Stimulated activated CD4-positive, alpha-beta T cell treated with anti-CD3 and anti-CD28 coated beads, Interleukin-4, amount 100 ng/mL, for 48 hours (primary cell): ENCODE results near the gene P2RX5.

Source experiments
- DNase-seq, 2 donors: peaks; one replicate each; pipeline ENCODE4 v3.0.0-alpha.2; 2020; ENCODE audit warnings: low read depth in 2 of 2

Gene P2RX5

DNA sequence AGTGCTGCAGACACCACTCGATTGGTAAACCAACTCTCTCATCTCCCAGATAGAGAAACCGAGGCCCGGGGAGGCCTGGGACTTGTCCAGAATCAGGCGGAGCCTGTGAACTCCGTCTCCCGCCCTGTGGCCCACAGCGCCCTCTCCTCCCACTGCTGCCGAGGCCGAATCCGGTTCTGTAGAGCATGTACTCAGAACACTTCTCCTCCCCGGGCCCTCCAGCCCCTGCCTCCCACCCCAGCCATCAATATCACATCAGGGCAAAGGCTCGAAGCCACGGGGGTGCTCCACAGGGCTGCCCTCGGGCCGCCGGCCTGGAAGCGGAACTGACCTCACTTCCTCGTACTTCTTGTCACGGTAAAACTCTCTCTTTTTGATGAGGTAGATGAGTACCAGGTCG is 14.4 kb downstream of the P2RX5 start:
- DNase-seq: no peak

DNA sequence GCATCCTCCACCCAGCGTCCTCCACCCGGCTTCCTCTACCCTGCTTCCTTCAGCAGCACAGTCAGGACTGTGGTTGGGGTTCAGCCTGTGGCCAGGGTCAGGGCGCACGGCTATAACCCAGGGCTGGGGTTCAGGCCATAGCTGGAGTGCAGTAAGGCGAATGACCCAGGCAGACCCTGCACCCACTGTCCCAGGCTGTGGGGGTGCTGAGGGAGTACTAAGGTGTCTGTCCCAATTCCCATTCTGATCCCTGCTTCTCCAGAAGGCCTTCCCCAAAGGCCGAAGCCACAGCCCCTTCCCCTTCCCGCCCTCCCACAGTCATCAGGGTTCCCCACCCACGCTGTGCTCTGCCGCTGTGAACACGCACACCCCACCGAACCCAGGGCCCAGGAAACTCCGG is 14.9 kb downstream of the P2RX5 start:
- DNase-seq: no peak

DNA sequence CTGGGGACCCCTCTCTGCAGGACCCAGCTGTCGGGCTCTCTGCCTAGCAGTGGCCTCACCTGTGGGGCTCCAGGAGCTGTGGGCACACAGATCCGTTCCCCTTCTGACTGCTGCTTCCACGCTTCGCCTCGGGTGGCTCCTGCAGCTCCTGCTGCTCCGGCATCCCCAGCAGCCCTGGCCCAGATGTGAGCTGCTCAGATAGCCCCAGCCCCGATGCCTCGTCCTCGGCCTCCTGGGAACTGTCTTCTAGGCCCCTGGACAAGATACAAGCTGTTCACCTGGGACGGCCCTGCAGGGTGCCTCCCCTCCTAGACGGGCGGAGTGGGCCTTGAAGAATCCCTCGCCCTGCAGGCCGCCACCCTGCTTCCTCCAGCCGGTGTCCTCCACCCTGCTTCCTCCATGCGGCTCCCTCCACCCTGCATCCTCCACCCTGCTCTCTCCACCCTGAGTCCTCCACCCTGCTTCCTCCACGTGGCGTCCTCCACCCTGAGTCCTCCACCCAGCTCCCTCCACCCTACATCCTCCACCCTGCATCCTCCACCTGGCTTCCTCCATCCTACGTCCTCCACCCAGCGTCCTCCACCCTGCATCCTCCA is 16.3 kb downstream of the P2RX5 start:
- no peak for DNase-seq

DNA sequence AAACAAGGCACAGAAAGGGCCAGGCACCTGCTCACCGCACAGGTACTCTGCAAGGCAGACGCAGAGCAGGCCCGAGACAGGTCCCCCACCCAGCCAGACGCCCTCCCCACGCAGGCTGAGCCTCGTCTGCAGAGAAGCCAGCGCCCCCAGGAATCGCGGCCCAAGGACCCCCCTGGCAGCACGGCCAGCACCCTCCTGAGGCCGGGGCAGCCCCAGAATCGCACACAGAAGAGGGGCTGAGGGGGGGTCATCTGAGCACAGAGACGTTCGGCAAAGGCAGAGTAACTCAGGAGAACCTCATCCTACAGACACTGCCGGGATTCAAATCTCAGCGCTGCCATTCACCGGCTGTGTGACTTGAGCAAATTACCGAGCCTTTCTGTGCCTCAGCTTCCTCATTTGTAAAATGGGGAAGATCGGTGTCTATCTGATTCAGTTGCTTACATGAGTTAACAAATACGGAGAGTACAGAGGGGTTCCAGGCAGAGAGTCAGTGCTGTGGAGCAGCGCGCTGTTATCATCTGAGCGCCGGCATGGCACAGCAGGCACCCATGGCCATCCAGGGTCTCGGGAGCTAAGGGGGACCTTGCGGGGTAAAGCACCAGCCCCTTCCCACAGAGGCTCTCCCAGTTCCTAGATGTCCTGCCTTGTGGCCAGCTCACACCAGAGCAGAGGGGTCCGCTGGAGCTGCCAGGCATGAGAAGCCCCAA is 17.0 kb downstream of the P2RX5 start:
- no peak for DNase-seq

DNA sequence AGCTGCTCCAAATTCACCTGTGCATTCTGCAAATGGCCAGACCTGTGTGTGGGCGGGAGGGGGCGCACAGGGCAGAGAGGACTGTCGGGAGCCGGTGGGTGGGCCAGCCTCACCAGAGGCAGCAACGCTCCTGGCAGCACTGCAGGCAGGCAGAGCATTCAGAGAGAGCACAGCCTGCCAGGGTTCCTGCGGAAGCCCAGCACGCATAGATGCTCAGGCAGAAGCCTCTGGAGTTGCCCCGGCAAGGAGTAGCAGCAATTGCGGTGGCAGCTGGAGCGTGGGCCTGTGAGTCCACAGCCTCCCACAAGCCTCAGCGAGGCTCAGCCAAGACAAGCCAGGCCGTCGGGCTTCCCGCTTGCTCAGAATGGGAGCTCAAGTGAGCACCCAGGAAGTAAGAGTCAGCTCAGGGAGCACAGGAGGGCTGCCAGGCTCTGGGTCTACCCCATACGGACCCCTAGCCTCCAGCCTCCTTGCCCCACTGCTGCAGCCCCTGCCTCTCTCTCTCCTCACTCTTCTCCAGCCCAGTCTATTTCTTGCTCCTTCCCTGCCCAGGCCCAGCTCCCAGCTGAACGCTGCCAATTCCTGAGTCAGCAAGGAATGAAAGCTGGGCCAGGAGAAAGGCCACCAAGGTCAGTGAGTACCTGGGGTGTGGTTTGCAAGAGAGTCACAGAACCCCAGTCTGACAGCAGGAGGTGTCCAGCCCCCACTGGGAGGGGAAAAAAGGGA is 17.7 kb downstream of the P2RX5 start:
- DNase-seq: no peak

DNA sequence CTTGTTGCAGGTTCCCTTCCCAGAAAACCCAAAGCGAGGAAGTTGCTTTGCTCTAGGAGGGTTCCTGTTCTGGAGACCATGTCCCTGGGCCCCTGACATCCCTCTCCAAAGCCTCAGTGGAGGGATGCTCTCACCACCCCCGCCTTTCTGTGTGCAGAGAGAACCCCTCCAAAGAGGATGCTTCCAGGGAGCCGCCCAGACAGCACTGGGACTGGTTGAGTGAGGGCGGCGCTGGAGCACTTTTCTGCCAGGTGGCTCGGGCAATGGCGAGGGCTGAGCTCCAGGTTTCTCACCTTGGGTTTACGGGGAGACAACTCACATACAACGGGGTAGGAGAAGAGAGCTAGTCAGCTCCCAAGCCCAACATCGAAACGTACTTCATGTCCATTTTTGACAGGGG is 20.1 kb downstream of the P2RX5 start:
- DNase-seq: no peak

DNA sequence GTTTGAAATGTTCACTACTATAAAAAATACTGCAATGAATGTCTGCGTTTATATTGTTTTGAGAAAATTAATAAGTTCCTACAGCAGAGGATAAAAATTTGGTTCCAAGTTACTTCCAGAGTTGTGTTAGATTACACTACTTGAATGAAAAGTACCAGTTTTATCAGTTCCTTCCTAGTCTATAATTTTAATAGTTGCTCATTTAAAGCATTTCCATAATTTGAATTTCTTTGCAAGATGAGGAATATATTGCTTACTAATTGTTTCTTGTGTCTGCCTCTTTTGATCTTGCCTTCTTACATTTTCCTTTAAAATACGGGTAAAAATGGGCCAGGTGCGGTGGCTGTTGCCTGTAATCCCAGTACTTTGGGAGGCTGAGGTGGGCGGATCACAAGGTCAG is 23.4 kb downstream of the P2RX5 start:
- no peak for DNase-seq

DNA sequence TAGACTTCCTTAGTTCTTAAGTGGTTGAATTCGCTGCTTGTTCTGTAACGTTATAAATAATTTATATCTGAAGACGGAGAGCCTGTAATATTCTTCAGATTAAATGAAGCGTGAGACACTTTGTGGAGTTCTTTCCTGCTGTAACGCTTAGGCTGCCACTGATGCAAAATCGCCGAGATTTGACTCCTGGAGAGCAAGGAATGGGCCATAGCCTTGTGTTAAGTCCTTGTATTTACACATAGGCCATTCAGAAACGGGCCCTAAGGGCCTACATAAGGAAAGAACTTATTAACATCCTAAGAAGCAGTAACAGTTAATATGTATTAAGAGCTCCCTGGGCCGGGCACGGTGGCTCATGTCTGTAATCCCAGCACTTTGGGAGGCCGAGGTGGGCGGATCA is 26.4 kb downstream of the P2RX5 start:
- DNase-seq: no peak

DNA sequence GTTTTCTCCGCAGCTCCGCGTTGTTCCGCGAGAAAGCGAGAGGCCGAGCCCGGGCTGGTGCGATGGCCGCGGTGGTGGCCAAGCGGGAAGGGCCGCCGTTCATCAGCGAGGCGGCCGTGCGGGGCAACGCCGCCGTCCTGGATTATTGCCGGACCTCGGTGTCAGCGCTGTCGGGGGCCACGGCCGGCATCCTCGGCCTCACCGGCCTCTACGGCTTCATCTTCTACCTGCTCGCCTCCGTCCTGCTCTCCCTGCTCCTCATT is 26.9 kb downstream of the P2RX5 start:
- no peak for DNase-seq

DNA sequence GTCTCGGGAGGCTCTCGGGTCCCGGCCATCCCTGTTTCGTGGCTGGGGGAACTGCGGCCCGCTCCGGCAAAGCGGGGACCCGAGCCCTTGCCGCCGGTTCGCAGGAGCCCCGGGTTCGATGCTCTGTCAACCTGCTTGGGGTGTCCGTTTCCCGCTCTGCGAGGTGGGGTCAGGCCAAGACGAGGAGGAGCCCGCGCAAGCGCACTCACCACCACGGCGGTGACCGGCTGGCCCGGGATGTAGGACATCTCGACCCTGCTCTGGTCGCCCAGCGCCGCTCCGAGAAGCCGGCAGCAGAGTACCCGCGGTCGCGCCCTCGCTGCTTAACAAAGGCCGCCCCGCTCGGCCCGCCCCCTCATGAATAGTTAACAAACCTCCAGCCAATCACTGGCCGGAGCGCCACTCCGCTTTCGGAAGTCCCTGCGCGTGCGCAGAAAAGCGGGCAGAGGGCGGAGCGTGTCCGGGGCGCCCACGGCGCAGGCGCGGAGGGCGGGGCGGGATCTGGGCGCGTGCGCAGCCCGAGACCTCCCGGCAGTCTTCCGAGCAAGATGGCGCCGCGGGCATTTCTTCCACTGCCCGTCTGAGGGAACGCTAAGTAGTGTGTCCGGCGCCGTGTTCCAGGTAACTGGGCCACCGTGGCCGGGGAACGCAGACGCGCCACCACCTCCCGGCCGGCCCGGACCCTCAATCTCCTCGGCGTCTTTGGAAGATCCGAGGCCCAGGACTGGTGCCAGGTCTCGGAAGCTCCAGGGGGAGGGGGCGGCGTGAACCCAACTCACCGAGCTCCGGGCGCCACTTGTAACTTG is 27.5 kb downstream of the P2RX5 start, which contains the start of the genes EMC6 and TAX1BP3:
Gene EMC6 (plus strand): TSS at position 534 of the 806 bp plus-strand sequence. CDS start 335 bp downstream, outside the sequence.
Gene TAX1BP3 (minus strand): TSS at position 300 of the 806 bp plus-strand sequence. CDS start 52 bp downstream, at position 248.
- peak; percentile 98 for DNase-seq

DNA sequence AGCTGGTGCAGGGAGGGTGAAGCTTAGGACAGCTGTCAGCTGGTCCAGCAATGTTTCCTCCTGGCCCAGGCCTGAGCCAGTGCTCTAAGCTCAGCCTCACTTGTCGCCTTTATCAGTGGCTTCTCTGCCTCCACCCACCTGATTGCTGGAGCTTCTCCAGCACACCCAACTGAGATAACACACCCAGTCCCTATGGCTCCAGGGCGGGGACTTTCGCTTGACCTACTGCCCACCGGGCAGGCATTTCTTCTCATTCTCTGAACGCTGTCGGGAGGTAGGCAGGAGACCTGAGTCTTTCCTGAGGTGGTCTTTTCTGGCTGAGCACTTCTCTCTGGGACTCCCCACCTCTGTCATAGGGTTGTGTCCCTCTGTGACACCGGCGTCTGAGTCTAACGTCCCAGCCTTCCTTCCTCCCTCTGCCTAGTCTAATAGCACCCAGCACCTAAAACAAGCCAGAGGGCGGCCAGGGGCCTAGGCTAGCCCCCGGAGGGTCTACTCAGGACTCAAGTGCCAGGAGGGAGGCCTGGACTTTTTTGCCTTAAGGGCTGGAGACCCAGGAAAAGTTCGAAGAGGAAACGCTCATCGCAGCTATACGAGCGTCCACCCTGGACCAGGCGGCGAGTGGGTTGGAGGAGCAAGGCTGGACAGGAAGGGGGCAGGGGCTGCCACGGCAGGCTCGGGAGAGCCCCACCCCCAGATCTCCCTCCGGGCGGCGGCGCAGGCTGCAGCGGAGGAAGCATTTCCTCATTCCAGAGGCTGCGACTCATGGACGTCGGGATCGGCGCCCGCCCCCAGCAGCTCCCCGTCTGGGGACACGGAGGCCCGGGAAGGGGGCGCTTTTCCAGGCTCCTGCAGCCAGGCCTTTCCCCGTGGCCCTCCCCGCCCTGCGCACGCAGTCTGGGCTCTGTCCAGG is 28.3 kb downstream of the P2RX5 start:
- DNase-seq: no peak

DNA sequence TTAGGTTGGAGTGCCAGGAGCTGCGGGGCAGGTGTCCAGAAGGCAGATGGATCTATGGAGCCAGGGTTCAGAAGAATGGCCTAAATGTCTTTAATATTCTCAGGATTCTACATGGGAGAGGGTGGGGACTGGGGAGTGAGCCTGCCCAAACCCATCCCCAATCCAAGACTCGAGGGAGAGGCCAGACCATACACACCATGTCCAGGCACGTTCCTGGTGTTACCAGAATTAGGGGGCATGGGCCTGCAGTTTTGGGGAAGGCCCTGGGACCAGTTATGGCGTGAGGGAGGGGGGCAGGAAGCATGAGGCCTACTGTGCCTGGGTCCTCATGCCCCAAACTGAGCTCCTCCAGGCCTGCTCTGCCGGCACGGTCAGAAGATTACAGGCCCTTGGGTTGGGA is 29.4 kb downstream of the P2RX5 start:
- no peak for DNase-seq

DNA sequence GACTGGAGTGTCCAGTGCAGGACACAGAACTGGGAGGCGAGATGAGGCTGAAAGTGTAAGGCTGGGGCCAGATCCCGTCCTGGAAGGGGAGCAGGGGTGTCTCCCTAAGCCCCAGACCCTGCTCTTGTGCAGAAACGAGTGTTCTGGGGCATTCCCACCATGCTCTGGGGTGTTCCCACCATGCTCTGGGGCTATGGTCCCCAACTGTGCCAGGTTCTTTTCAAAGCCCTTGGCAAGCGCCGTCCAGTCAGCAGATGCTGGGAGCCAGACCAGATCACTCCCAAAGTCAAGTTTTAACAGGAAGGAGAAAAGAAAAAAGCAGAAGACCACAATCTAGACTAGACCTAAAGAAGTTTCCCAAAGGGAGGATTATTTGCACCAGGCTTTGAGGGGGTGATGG is 30.1 kb downstream of the P2RX5 start:
- no peak for DNase-seq

DNA sequence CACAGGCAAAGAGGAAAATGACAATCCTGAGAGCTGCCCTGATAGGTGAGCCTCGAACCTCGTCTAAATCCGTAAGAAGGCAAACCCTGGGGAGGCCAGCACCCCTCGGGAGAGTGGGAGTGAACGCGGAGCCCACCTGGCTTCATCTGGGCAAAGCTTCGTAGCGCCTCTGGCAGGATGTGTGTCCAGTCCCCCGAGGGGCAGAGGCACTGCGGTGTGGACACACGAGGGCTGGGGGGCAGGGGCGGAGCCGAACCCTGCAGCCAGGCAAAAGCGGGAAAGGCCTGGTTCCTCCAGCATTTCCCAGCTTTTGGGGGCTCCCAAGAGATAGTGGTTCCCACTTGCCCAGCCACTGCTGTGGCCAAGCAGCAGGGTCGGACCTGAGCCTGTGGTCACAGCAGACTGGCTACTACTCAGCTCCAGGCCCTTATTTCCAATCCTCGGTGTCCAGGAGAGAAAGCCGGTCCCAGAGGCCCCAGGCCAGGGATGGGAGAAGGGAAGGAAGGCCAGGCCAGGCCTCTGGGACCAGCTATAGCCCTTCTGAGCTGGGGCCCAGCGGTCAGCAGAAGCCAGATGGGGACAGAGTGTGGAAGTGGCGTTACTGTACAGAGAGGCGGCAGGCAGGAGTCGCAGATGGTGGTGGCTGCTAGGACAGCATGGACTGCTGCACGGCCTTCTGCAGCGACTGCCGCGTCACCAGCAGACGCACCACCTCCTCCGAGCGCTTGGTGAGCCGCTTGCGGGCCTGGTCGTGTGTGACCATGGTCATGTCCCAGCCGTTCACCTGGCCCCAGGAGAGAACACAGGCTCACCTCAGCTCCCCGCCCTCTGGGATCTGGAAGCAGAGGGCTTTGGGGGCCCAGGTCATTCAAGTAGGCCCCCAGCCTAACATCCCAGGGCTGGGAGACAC is 32.6 kb downstream of the P2RX5 start:
- no peak for DNase-seq

DNA sequence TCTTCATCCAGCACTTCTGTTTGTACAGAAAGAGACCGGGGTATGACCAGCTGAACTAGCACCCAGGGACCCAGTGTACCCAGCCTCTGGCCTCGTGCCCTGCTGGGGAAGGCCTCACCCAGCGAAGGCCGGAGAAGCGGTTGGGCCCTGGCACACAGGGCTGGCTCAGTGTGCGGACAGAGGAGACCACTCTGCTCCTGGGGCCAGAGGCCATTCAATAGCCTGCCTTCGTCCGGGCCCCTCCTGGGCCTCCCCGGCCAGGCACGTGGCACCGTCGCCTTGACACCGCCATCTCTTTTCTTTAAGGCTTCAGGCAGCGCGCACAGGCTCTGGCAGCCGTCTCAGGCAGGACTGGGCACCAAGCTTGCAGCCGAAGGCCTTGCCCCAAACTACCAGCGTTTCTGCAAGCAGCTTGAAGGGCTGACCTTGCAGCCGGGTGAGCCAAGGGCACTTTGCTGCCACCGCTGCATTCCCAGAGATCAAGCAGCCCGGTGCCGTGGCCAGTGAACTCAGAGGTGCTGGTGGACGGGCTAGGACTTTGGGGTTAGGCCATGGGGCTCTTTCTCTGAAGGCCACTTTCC is 35.6 kb downstream of the P2RX5 start:
- no peak for DNase-seq

DNA sequence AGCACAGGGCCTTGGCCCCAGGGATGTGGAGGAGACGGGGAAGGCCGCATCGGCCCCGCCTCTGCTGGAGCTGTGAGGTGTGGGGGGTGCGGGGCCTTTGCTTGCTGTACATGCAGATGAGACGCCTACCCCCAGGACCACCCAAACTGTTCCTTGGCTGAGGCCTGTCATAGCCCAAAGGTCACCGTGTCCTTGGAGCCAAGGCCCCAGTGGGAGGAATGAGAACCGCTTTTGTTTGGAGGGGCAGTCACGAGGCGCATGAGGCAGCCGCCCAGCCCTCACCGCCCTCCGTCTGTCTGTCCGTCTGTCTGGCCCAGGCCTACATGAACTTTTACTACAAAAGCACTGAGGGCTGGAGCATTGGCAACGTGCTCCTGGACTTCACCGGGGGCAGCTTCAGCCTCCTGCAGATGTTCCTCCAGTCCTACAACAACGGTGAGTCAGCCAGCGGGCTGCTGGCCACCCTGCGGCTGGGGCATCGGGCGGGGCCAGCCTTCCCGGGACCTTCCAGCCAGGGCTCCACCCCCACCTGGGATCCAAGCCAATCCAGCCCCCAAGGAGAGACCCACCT is 36.3 kb downstream of the P2RX5 start:
- no peak for DNase-seq

DNA sequence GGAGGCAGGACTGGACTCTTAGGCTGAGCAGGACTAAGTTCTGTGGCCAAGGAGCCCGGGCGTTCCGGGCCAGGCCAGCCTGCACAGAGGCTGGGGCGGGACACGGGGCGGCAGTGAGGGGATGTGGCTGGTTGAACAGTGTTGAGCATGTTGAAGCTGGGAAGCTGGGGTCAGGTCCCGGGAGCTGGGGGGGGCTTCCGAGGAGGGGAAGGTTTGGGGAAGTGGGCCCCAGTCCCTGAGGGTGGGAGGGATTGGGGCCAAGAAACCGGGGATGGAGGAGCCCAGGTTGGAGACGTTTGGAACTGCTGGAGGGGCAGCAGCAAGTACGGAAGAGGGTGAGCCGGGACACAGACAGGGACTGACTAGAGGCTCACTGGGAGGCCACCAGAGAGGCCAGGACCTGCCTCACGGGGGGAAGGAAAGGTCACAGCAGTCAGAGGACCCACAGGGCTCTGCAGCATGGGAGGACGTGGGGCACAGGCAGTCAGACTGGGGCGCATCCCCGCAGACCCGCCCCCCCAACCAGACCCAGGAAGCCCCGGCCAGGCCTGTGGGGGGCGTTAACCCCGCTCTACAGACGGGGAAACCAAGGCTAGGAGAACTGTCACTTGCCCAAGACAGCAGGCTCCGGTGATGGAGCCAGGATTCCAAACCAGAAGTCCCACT is 37.0 kb downstream of the P2RX5 start:
- no peak for DNase-seq

DNA sequence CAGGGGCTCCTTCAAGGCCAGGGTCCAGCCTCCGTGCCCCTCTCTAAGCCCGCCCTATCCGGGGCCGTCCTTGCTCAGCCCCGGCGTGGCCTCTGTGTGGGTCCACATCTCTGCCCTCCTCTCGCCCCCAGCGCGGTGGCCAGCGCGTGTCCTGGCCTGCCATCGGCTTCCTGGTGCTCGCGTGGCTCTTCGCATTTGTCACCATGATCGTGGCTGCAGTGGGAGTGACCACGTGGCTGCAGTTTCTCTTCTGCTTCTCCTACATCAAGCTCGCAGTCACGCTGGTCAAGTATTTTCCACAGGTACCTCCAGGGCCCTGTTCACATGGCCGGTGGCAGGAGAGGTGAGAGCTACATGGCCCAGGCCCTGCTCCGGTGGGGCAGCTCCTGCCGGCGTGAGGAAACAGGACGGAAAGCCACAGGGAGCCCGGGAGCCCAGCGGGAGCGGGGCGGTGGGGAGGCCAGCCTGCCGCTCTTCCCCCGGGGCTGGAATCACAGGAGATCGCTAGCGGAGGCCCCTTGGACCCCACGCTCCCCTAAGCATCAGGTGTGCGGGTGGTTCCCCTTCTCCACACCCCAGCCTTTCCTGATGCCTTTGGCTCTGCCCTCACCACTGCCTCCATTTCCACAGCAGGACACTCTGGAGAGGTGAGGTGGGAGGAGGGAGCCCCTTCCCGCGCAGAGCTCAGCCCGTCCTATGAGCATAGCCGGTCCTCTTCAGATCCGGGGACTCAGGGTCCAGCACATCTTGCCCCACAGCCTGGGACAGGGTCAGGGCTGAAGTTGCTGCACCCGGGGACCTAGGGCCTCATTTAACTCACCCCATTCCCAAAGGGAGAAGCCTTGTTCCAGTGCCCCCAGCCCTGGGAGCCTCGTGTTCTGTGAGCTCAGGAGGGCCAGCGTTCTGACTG is 37.8 kb downstream of the P2RX5 start:
- no peak for DNase-seq
